HepG2 (cell line): ENCODE results near the gene MTMR6. TPM values are rescaled to one million over a fixed set of nuclear protein-coding genes. Genes with fewer than 3 reads are reported as not detected.

Experiments
- ATAC-seq: fragments of 200-7000 bp; cut with Tn5 transposase; 3 replicates; pipeline ENCODE4 v1.9.1; 2020; ENCODE audit warnings: mild to moderate bottlenecking, moderate library complexity
- BruUV-seq: library from RNA; stranded (reverse); fragments of 400-500 nt; replicated peaks from 2 replicates; lab custom pipeline; 2021; lab: Mats Ljungman, UMichigan
- CTCF ChIA-PET: fragments of 300-600 bp; formaldehyde crosslinking; extraction: SDS; loops from one replicate; lab custom pipeline; 2021; ENCODE audit warnings: low total read pairs, inconsistent platforms, low intra/inter-chr PET ratio; lab: Yijun Ruan, JAX
- POLR2A ChIA-PET: fragments of 350-600 bp; sonication (Branson Sonifier 250); formaldehyde crosslinking; loops from one replicate; lab custom pipeline; 2020; ENCODE audit warnings: antibody characterized with exemption, inconsistent platforms; lab: Yijun Ruan, JAX
- DNase-seq: peaks from one replicate; pipeline ENCODE4 v3.0.0-alpha.2; 2015; ENCODE audit warnings: low spot score
- FAIRE-seq: peaks from 3 replicates; lab custom pipeline; 2011; peaks lifted over from hg19 to GRCh38; lab: Jason Lieb, UNC
- H2AFZ ChIP-seq: one replicate; pipeline ENCODE4 v1.6.1; 2011; ENCODE audit warnings: low read length, inconsistent platforms
- H3K27ac ChIP-seq: fragments of 300-600 bp; 3 replicates; pipeline ENCODE4 v1.8.0; 2011; ENCODE audit warnings: mixed run types, mild to moderate bottlenecking, mixed read lengths, low read length, inconsistent platforms; ENCODE audit not compliant: insufficient read depth; ENCODE audit errors: extremely low read length
- H3K27me3 ChIP-seq, 2 experiments: fragments of 200-600 bp in 1 of 2; 2 replicates in 1 of 2; 3 replicates in 1 of 2; pipeline versions ENCODE4 v1.6.0 to v1.8.0; 2011; ENCODE audit warnings: low read length in 2 of 2, mild to moderate bottlenecking in 2 of 2, moderate library complexity in 2 of 2, inconsistent platforms in 1 of 2; ENCODE audit not compliant: insufficient read depth in 2 of 2, control insufficient read depth in 1 of 2
- H3K36me3 ChIP-seq, 2 experiments: fragments of 200-600 bp in 1 of 2; replicated peaks in 1 of 2; 2 replicates in 1 of 2; 3 replicates in 1 of 2; pipeline versions ENCODE4 v1.5.1 to v1.8.0; 2011; ENCODE audit warnings: low read length in 2 of 2, inconsistent platforms in 1 of 2; ENCODE audit not compliant: insufficient read depth in 2 of 2, control insufficient read depth in 1 of 2
- H3K4me1 ChIP-seq: 2 replicates; pipeline ENCODE4 v1.5.1; 2012; ENCODE audit warnings: low read length, inconsistent platforms; ENCODE audit not compliant: insufficient read depth
- H3K4me2 ChIP-seq: 2 replicates; pipeline ENCODE4 v1.6.0; 2011; ENCODE audit warnings: low read depth, low read length, inconsistent platforms
- H3K4me3 ChIP-seq, 3 experiments: fragments of 200-600 bp in 1 of 3; sonication (generic), shearing (Covaris generic) in 1 of 3; replicated peaks in 1 of 3; 2 replicates each; pipeline ENCODE4 v1.5.1; 2011 to 2016; ENCODE audit warnings: low read length in 3 of 3, inconsistent platforms in 2 of 3, low read depth in 2 of 3, mild to moderate bottlenecking in 2 of 3, control low read depth in 1 of 3, mixed read lengths in 1 of 3; ENCODE audit not compliant: insufficient read depth in 1 of 3
- H3K79me2 ChIP-seq: one replicate; pipeline ENCODE4 v1.6.1; 2011; ENCODE audit warnings: low read length, inconsistent platforms; ENCODE audit not compliant: insufficient read depth
- H3K9ac ChIP-seq: 2 replicates; pipeline ENCODE4 v1.6.0; 2011; ENCODE audit warnings: mild to moderate bottlenecking, low read depth, low read length, inconsistent platforms; ENCODE audit not compliant: insufficient read depth
- H3K9me3 ChIP-seq: 2 replicates; pipeline ENCODE4 v1.5.1; 2012; ENCODE audit warnings: mild to moderate bottlenecking, low read length
- H4K20me1 ChIP-seq: 2 replicates; pipeline ENCODE4 v1.6.0; 2011; ENCODE audit warnings: inconsistent platforms, mild to moderate bottlenecking, low read length, moderate library complexity; ENCODE audit not compliant: insufficient read depth
- BRCA1 ChIP-seq: sonication (generic); formaldehyde crosslinking; IDR thresholded peaks from 2 replicates; pipeline ENCODE4 v1.4.0; 2020; ENCODE audit warnings: missing genetic modification reagents
- DDIT3 ChIP-seq: sonication (generic); formaldehyde crosslinking; IDR thresholded peaks from 2 replicates; pipeline ENCODE4 v1.4.0; 2020; ENCODE audit warnings: mild to moderate bottlenecking, missing genetic modification reagents
- NAIF1 ChIP-seq: sonication (generic); formaldehyde crosslinking; IDR thresholded peaks from 2 replicates; pipeline ENCODE4 v1.5.0; 2020; ENCODE audit warnings: mild to moderate bottlenecking, missing genetic modification reagents, borderline replicate concordance
- NBN ChIP-seq: fragments of 450-650 bp; conservative IDR thresholded peaks from 2 replicates; pipeline ENCODE4 v1.6.1; 2017
- SNAPC2 ChIP-seq: sonication (generic); formaldehyde crosslinking; IDR thresholded peaks from 2 replicates; pipeline ENCODE4 v1.8.1; 2022; ENCODE audit warnings: mild to moderate bottlenecking, missing genetic modification reagents
- ZNF333 ChIP-seq: sonication (generic); formaldehyde crosslinking; IDR thresholded peaks from 2 replicates; pipeline ENCODE4 v1.4.0; 2020; ENCODE audit warnings: mild to moderate bottlenecking, missing genetic modification reagents, borderline replicate concordance
- ZNF367 ChIP-seq: sonication (generic); formaldehyde crosslinking; IDR thresholded peaks from 2 replicates; pipeline ENCODE4 v1.4.0; 2020; ENCODE audit warnings: missing genetic modification reagents, borderline replicate concordance
- ZNF577 ChIP-seq: sonication (generic); formaldehyde crosslinking; IDR thresholded peaks from 2 replicates; pipeline ENCODE4 v1.4.0; 2020; ENCODE audit warnings: mild to moderate bottlenecking, low read depth, missing genetic modification reagents, borderline replicate concordance
- ZNF614 ChIP-seq: IDR thresholded peaks from 2 replicates; pipeline ENCODE4 v1.6.1; 2018; ENCODE audit warnings: missing biosample characterization, missing genetic modification reagents, inconsistent platforms, borderline replicate concordance
- WGBS: methylation state at CpG from one replicate; pipeline ENCODE4 v1.1.6; 2017; ENCODE audit warnings: low lambda C conversion rate; 5-methylcytosine and 5-hydroxymethylcytosine counted together
- in situ Hi-C: cut with HindIII; loops from 2 replicates; pipeline ENCODE4 v1.10.0; 2017; ENCODE audit warnings: low pct_unique_long_range_greater_than_20kb; ENCODE audit not compliant: extremely low pct_ligation_motif_present
- intact Hi-C: fragments of 100-400 bp; cut with micrococcal nuclease; formaldehyde crosslinking; loops from one replicate; pipeline ENCODE4 v1.10.0; 2022; ENCODE audit not compliant: unreplicated experiment
- polyA plus RNA-seq, 8 experiments: library from polyadenylated mRNA; depleted of rRNA in 3 of 8; stranded (reverse) in 7 of 8; unstranded in 1 of 8; fragments of >200 nt; fragmentation: Illumina TruSeq in 4 of 8; extraction: Trizol in 4 of 8; gene quantifications; 2 replicates each; pipeline versions ENCODE4 v1.2.1 to v1.2.3, GENCODE V29; 2011 to 2016; ENCODE audit warnings: low read depth in 4 of 8, missing spikeins in 1 of 8, mixed read lengths in 1 of 8; ENCODE audit not compliant: insufficient read depth in 1 of 8
- total RNA-seq, 5 experiments: library from RNA; depleted of rRNA; stranded (reverse); fragments of >200 nt; fragmentation: Illumina TruSeq; extraction: Trizol; gene quantifications; 2 replicates each; pipeline ENCODE4 v1.2.3, GENCODE V29; 2016; ENCODE audit warnings: low read depth in 1 of 5
- TF ChIP-seq, protein P1 (sequence below): sonication (generic); formaldehyde crosslinking; IDR thresholded peaks from 2 replicates; pipeline ENCODE4 v1.5.0; 2020; ENCODE audit warnings: missing genetic modification reagents

The MTMR6 gene
- total and polyA plus RNA-seq, 2 of the 13 experiments (the other 11 are each of a cell fraction or from before 2014, with no cell fraction given) = 3.4 to 7.8 TPM

DNA sequence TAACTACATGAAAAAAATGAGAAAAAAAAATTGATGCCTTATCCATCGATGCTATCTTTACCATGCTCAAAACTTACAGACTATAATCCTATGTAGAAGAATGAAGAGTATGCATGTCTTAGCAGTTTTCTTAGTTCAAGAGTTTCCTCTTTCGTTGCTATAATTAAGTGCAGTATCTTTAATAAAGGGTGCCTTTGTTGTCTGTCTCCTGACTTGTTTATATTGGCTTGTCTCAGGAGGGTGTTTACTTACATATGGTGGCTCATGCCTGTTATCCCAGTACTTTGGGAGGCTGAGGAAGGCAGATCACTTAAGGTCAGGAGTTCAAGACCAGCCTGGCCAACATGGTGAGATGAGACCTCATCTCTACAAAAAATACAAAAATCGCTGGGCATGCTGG, 44.3 kb downstream of the MTMR6 start:
- Histone ChIP-seq H3K79me2 (no peaks in the 10 kb centered on the region), H3K4me1 (no peaks in the 10 kb centered on the region), H3K27me3 (no peaks in the 10 kb centered on the region), H3K4me2 (no peak overlapping the region), H3K36me3 (no peaks in the 10 kb centered on the region), H2AFZ (no peak overlapping the region), H3K27ac (no peak overlapping the region), H4K20me1 (no peaks in the 10 kb centered on the region), H3K9me3 (no peaks in the 10 kb centered on the region), H3K9ac (no peak overlapping the region), H3K4me3 (no peak overlapping the region)
- WGBS = 80% methylated on average over 3 of the region's 3 CpGs
- POLR2A ChIA-PET = no interaction called here
- BruUV-seq = no TSS peak
- no peak for FAIRE-seq
- TF ChIP-seq SNAPC2 (CRISPR knock-in tag) (no peak), BRCA1 (CRISPR knock-in tag) (no peak), ZNF333 (CRISPR knock-in tag) (no peak), ZNF614 (CRISPR knock-in tag) (no peak), NBN (no peak), ZNF367 (CRISPR knock-in tag) (no peak), ZNF577 (no peak), DDIT3 (CRISPR knock-in tag) (no peak), NAIF1 (CRISPR knock-in tag) (no peak)
- TF ChIP-seq, protein P1, sequence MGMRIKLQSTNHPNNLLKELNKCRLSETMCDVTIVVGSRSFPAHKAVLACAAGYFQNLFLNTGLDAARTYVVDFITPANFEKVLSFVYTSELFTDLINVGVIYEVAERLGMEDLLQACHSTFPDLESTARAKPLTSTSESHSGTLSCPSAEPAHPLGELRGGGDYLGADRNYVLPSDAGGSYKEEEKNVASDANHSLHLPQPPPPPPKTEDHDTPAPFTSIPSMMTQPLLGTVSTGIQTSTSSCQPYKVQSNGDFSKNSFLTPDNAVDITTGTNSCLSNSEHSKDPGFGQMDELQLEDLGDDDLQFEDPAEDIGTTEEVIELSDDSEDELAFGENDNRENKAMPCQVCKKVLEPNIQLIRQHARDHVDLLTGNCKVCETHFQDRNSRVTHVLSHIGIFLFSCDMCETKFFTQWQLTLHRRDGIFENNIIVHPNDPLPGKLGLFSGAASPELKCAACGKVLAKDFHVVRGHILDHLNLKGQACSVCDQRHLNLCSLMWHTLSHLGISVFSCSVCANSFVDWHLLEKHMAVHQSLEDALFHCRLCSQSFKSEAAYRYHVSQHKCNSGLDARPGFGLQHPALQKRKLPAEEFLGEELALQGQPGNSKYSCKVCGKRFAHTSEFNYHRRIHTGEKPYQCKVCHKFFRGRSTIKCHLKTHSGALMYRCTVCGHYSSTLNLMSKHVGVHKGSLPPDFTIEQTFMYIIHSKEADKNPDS (CRISPR knock-in tag) = no peak
- CTCF ChIA-PET = no interaction called here
- no peak for ATAC-seq
- no peak for DNase-seq
- intact Hi-C loops = no loop called here
- in situ Hi-C loops = no loop called here
